A549 (cell line): ENCODE measurements around the gene SEL1L3. TPM values are rescaled to one million over a fixed set of nuclear protein-coding genes. Genes with fewer than 3 reads are reported as not detected.

ENCODE experiments used
- ATAC-seq, 2 experiments: fragments of 200-7000 bp in 1 of 2; fragments of >200 bp in 1 of 2; cut with Nextera tagmentation in 1 of 2; cut with Tn5 transposase in 1 of 2; 3 replicates each; pipeline versions ENCODE4 v1.8.0 to v1.9.1; 2018 to 2020; ENCODE audit warnings: mild to moderate bottlenecking in 1 of 2, moderate library complexity in 1 of 2
- CTCF ChIA-PET: fragments of 300-600 bp; sonication (Branson Sonifier 250); formaldehyde crosslinking; extraction: SDS; loops from one replicate; lab custom pipeline; 2021; ENCODE audit warnings: antibody characterized with exemption, inconsistent platforms; lab: Yijun Ruan, JAX
- POLR2A ChIA-PET: fragments of 350-600 bp; formaldehyde crosslinking; extraction: SDS; loops from one replicate; lab custom pipeline; 2021; ENCODE audit warnings: antibody characterized with exemption, inconsistent platforms; lab: Yijun Ruan, JAX
- DNase-seq, 2 experiments: peaks; one replicate each; pipeline versions ENCODE4 v3.0.0 to v3.0.0-alpha.2; 2011 to 2016; ENCODE audit warnings: low read depth in 1 of 2, low spot score in 1 of 2
- FAIRE-seq: peaks from 2 replicates; lab custom pipeline; 2011; peaks lifted over from hg19 to GRCh38; lab: Jason Lieb, UNC
- H3K27ac ChIP-seq, 2 experiments: fragments of >200 bp; sonication (Bioruptor Twin); formaldehyde crosslinking; 3 replicates each; pipeline ENCODE4 v1.5.1; 2016 to 2017
- H3K4me1 ChIP-seq: fragments of >200 bp; sonication (Bioruptor Twin); formaldehyde crosslinking; 3 replicates; pipeline ENCODE4 v1.6.1; 2016
- H3K4me2 ChIP-seq: fragments of >200 bp; sonication (Bioruptor Twin); formaldehyde crosslinking; 3 replicates; pipeline ENCODE4 v1.6.1; 2016
- H3K4me3 ChIP-seq: fragments of >200 bp; sonication (Bioruptor Twin); formaldehyde crosslinking; 3 replicates; pipeline ENCODE4 v1.5.1; 2016
- H3K9me3 ChIP-seq: fragments of >200 bp; sonication (Bioruptor Twin); formaldehyde crosslinking; 3 replicates; pipeline ENCODE4 v1.6.1; 2016
- ATOH8 ChIP-seq: fragments of 250-450 bp; sonication (Bioruptor Pico); IDR thresholded peaks from 2 replicates; pipeline ENCODE4 v1.5.0; 2020; ENCODE audit warnings: low read depth, mild to moderate bottlenecking, moderate library complexity
- CEBPB ChIP-seq, 2 experiments: fragments of >200 bp in 1 of 2; sonication (Bioruptor Twin) in 1 of 2; formaldehyde crosslinking in 1 of 2; IDR thresholded peaks; 2 replicates each; pipeline ENCODE4 v1.6.1; 2012 to 2016
- CHD2 ChIP-seq: fragments of 150-350 bp; IDR thresholded peaks from 2 replicates; pipeline ENCODE4 v1.6.1; 2014; ENCODE audit warnings: low read length; ENCODE audit not compliant: partially characterized antibody
- CHD4 ChIP-seq: fragments of 200-600 bp; sonication (generic); IDR thresholded peaks from 2 replicates; pipeline ENCODE4 v1.6.1; 2016; ENCODE audit warnings: antibody characterized with exemption, mild to moderate bottlenecking, borderline replicate concordance
- E2F6 ChIP-seq: IDR thresholded peaks from 2 replicates; pipeline ENCODE4 v1.6.1; 2012; ENCODE audit warnings: low read depth, borderline replicate concordance
- EHF ChIP-seq: fragments of 250-450 bp; sonication (Bioruptor Pico); IDR thresholded peaks from 2 replicates; pipeline ENCODE4 v1.5.0; 2020; ENCODE audit warnings: mild to moderate bottlenecking
- EP300 ChIP-seq, 2 experiments: fragments of >200 bp; sonication (Bioruptor Twin); formaldehyde crosslinking; IDR thresholded peaks; 2 replicates in 1 of 2; 3 replicates in 1 of 2; pipeline ENCODE4 v1.6.1; 2016 to 2017
- ESRRA ChIP-seq: fragments of 150-350 bp; IDR thresholded peaks from 2 replicates; pipeline ENCODE4 v1.6.1; 2014; ENCODE audit warnings: mild to moderate bottlenecking, low read length, borderline replicate concordance
- FOXS1 ChIP-seq: fragments of 250-450 bp; sonication (Bioruptor Pico); IDR thresholded peaks from 2 replicates; pipeline ENCODE4 v1.5.0; 2020; ENCODE audit warnings: mild to moderate bottlenecking, moderate library complexity
- GATA3 ChIP-seq: IDR thresholded peaks from 2 replicates; pipeline ENCODE4 v1.6.1; 2012; ENCODE audit warnings: borderline replicate concordance
- HEYL ChIP-seq: fragments of 250-450 bp; sonication (Bioruptor Pico); IDR thresholded peaks from 2 replicates; pipeline ENCODE4 v1.8.0; 2021; ENCODE audit warnings: mild to moderate bottlenecking, moderate library complexity
- HOXA7 ChIP-seq: fragments of 250-450 bp; sonication (Bioruptor Pico); IDR thresholded peaks from 2 replicates; pipeline ENCODE4 v1.5.0; 2020; ENCODE audit warnings: mild to moderate bottlenecking, moderate library complexity
- HOXB13 ChIP-seq: fragments of 250-450 bp; sonication (Bioruptor Pico); IDR thresholded peaks from 2 replicates; pipeline ENCODE4 v1.5.0; 2020; ENCODE audit warnings: low read depth, mild to moderate bottlenecking, moderate library complexity
- HOXB5 ChIP-seq: fragments of 250-450 bp; sonication (Bioruptor Pico); IDR thresholded peaks from 2 replicates; pipeline ENCODE4 v1.5.0; 2020; ENCODE audit warnings: mild to moderate bottlenecking, moderate library complexity
- KDM1A ChIP-seq: fragments of 200-600 bp; sonication (generic); IDR thresholded peaks from 2 replicates; pipeline ENCODE4 v1.6.1; 2016; ENCODE audit warnings: low read depth, mild to moderate bottlenecking
- MYC ChIP-seq: IDR thresholded peaks from 2 replicates; pipeline ENCODE4 v1.6.1; 2012; ENCODE audit warnings: mild to moderate bottlenecking, inconsistent platforms, low read length, improper control_type of control experiment, borderline replicate concordance
- NFE2L2 ChIP-seq: fragments of 150-350 bp; conservative IDR thresholded peaks from 2 replicates; pipeline ENCODE4 v1.6.1; 2014; ENCODE audit warnings: low read length
- POLR2A ChIP-seq: IDR thresholded peaks from 2 replicates; pipeline ENCODE4 v1.6.1; 2012; ENCODE audit warnings: mild to moderate bottlenecking, low read length
- RAD21 ChIP-seq, 2 experiments: fragments of >200 bp in 1 of 2; sonication (Bioruptor Twin) in 1 of 2; formaldehyde crosslinking in 1 of 2; IDR thresholded peaks in 1 of 2; conservative IDR thresholded peaks in 1 of 2; 2 replicates in 1 of 2; 3 replicates in 1 of 2; pipeline ENCODE4 v1.6.1; 2012 to 2018; ENCODE audit warnings: inconsistent platforms in 1 of 2
- RCOR1 ChIP-seq: fragments of 150-350 bp; IDR thresholded peaks from 2 replicates; pipeline ENCODE4 v1.6.1; 2014; ENCODE audit warnings: antibody characterized with exemption, low read length, low read depth
- RFX5 ChIP-seq: fragments of 450-650 bp; IDR thresholded peaks from 2 replicates; pipeline ENCODE4 v1.7.1; 2014; ENCODE audit warnings: antibody characterized with exemption, mild to moderate bottlenecking, moderate library complexity
- SMC3 ChIP-seq: fragments of >200 bp; sonication (Bioruptor Twin); formaldehyde crosslinking; IDR thresholded peaks from 3 replicates; pipeline ENCODE4 v1.6.1; 2018; ENCODE audit warnings: inconsistent platforms
- TFCP2L1 ChIP-seq: fragments of 250-450 bp; sonication (Bioruptor Pico); IDR thresholded peaks from 2 replicates; pipeline ENCODE4 v1.5.0; 2021; ENCODE audit warnings: mild to moderate bottlenecking
- ZC3H11A ChIP-seq: fragments of 450-650 bp; IDR thresholded peaks from 2 replicates; pipeline ENCODE4 v1.6.1; 2014; ENCODE audit warnings: antibody characterized with exemption, mild to moderate bottlenecking
- WGBS: methylation state at CpG from one replicate; pipeline ENCODE4 v1.1.6; 2017; ENCODE audit errors: missing lambda C conversion rate; 5-methylcytosine and 5-hydroxymethylcytosine counted together
- polyA plus RNA-seq, 4 experiments: library from polyadenylated mRNA; depleted of rRNA in 3 of 4; stranded (reverse); fragments of >200 nt; fragmentation: RNase III in 1 of 4; extraction: RNeasy Plus Mini Kit Qiagen cat#74134 plus additional on column Dnase treatment in 1 of 4; gene quantifications; 2 replicates in 3 of 4; 3 replicates in 1 of 4; pipeline ENCODE4 v1.2.3, GENCODE V29; 2011 to 2017
- TF ChIP-seq, protein P1 (sequence below): fragments of >200 bp; sonication (Bioruptor Twin); formaldehyde crosslinking; IDR thresholded peaks from 3 replicates; pipeline ENCODE4 v1.5.1; 2016
- TF ChIP-seq, protein P2 (sequence below): fragments of >200 bp; sonication (Bioruptor Twin); formaldehyde crosslinking; IDR thresholded peaks from 2 replicates; pipeline ENCODE4 v1.6.1; 2016

Gene SEL1L3
- polyA plus RNA-seq, 2 of the 4 experiments (the other 2 are of a cell fraction) = 26.1 to 27.0 TPM

- 55% methylated on average over 8 of the region's 8 CpGs for WGBS
- H3K27ac ChIP-seq = no peak overlapping the region
- CTCF ChIA-PET = interaction anchor here (0.6 to 12.6 kb wide), 34 partner anchors 10 to 382 kb away, joined by 3 to 207 read pairs (median 4); no protein-coding TSS in a partner anchor
These were observed 94.7 kb downstream of the SEL1L3 start for GRCh38 chr4:25767877-25768725.

GRCh38 chr4:25760518-25761157 lies 102.2 kb downstream of the SEL1L3 start:
- DNase-seq = no peak
- WGBS = 86% methylated on average over 11 of the region's 11 CpGs
- no peaks in the 10 kb centered on the region for H3K9me3 ChIP-seq
- no peaks in the 10 kb centered on the region for H3K4me1 ChIP-seq
- no peak overlapping the region for H3K4me2 ChIP-seq
- TF ChIP-seq HEYL (no peak), CEBPB (IDR thresholded peaks at IDR 0.05) (peak; percentile 72 to 81; a peak in 3 of 4 replicates)
- FAIRE-seq = no peak
- H3K4me3 ChIP-seq = no peak overlapping the region
- ChIA-PET POLR2A (no interaction called here), CTCF (interaction anchor here (12.6 kb wide), 1 partner anchor 317 kb away, joined by 207 read pairs; no protein-coding TSS in a partner anchor)
- no peak overlapping the region for H3K27ac ChIP-seq
- ATAC-seq = no peak

More at GRCh38 chr4:25767877-25768725, 94.7 kb downstream of the SEL1L3 start:
- peak; percentile 80 to 89; a peak in 4 of 6 replicates for ATAC-seq
- Histone ChIP-seq H3K4me3 (no peak overlapping the region), H3K9me3 (no peaks in the 10 kb centered on the region), H3K4me1 (no peaks in the 10 kb centered on the region), H3K4me2 (no peak overlapping the region)
- peak; percentile 26 to 66 for DNase-seq
- no peak for FAIRE-seq
- POLR2A ChIA-PET = no interaction called here
- TF ChIP-seq, protein P1, sequence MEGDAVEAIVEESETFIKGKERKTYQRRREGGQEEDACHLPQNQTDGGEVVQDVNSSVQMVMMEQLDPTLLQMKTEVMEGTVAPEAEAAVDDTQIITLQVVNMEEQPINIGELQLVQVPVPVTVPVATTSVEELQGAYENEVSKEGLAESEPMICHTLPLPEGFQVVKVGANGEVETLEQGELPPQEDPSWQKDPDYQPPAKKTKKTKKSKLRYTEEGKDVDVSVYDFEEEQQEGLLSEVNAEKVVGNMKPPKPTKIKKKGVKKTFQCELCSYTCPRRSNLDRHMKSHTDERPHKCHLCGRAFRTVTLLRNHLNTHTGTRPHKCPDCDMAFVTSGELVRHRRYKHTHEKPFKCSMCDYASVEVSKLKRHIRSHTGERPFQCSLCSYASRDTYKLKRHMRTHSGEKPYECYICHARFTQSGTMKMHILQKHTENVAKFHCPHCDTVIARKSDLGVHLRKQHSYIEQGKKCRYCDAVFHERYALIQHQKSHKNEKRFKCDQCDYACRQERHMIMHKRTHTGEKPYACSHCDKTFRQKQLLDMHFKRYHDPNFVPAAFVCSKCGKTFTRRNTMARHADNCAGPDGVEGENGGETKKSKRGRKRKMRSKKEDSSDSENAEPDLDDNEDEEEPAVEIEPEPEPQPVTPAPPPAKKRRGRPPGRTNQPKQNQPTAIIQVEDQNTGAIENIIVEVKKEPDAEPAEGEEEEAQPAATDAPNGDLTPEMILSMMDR = peak; percentile 74
- TF ChIP-seq, protein P2, sequence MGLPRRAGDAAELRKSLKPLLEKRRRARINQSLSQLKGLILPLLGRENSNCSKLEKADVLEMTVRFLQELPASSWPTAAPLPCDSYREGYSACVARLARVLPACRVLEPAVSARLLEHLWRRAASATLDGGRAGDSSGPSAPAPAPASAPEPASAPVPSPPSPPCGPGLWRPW = no peak
- TF ChIP-seq CHD4 (no peak), HOXB5 (CRISPR knock-in tag) (no peak), RAD21 (conservative IDR thresholded peaks at IDR 0.05 in 1 of 2, IDR thresholded peaks at IDR 0.05 in 1 of 2) (peak; percentile 84 to 89), RFX5 (no peak), ATOH8 (CRISPR knock-in tag) (no peak), SMC3 (peak; percentile 76)

- POLR2A ChIA-PET = no interaction called here
- TF ChIP-seq EP300 (IDR thresholded peaks at IDR 0.05) = no peak
- no peak for TF ChIP-seq E2F6
- no peak for TF ChIP-seq HOXA7 (CRISPR knock-in tag)
- no peak for TF ChIP-seq FOXS1 (CRISPR knock-in tag)
- no peak for TF ChIP-seq HOXB13 (CRISPR knock-in tag)
- no peak for TF ChIP-seq POLR2A
- no peak for TF ChIP-seq MYC
- no peak for TF ChIP-seq HOXB5 (CRISPR knock-in tag)
- TF ChIP-seq EHF (CRISPR knock-in tag) = no peak
- TF ChIP-seq NFE2L2 = no peak
- no peak for TF ChIP-seq RCOR1
- TF ChIP-seq KDM1A = no peak
- no peak for TF ChIP-seq TFCP2L1 (CRISPR knock-in tag)
- no peak for TF ChIP-seq ESRRA
- TF ChIP-seq, protein P2 = no peak
- TF ChIP-seq GATA3 = no peak
- no peak for TF ChIP-seq CHD2
- no peak for TF ChIP-seq ZC3H11A
- TF ChIP-seq, all 56 proteins: peak for 0
- no peak overlapping the region for H3K4me2 ChIP-seq
- CTCF ChIA-PET = no interaction called here
- H3K27ac ChIP-seq = no peak overlapping the region
- no peaks in the 10 kb centered on the region for H3K9me3 ChIP-seq
- no peak for FAIRE-seq
- DNase-seq = no peak
- no peak for ATAC-seq
- 74% methylated on average over 4 of the region's 4 CpGs for WGBS
- H3K4me1 ChIP-seq = no peaks in the 10 kb centered on the region
- H3K4me3 ChIP-seq = no peak overlapping the region
These were observed 102.7 kb downstream of the SEL1L3 start for GRCh38 chr4:25760048-25760447.
